Panc1 (cell line): ENCODE results near the gene TMED10.

Experiments used
- CTCF ChIP-seq: fragments of 450-650 bp; IDR thresholded peaks from 2 replicates; pipeline ENCODE4 v1.5.1; 2017; ENCODE audit warnings: mild to moderate bottlenecking
- POLR2AphosphoS5 ChIP-seq: IDR thresholded peaks from 2 replicates; pipeline ENCODE4 v1.6.1; 2012; ENCODE audit warnings: mild to moderate bottlenecking, low read depth, low read length, moderate library complexity
- REST ChIP-seq, 2 experiments: IDR thresholded peaks; 2 replicates each; pipeline ENCODE4 v1.6.1; 2011 to 2012; ENCODE audit warnings: low read depth in 2 of 2, control low read depth in 1 of 2, low read length in 1 of 2, mild to moderate bottlenecking in 1 of 2, moderate library complexity in 1 of 2; ENCODE audit not compliant: insufficient read depth in 1 of 2

- TF ChIP-seq CTCF (no peak), POLR2AphosphoS5 (no peak), REST (IDR thresholded peaks at IDR 0.05; ENCODE audit: insufficient read depth in 1 of 2, low read depth in 2 of 2, low read length in 1 of 2) (no peak)
These were observed 40.1 kb upstream of the TMED10 start for GRCh38 chr14:75216427-75217006.
